ENCODE data around the gene BTBD2.
A peak's percentile ranks its signal among the peaks of the same experiment; 100 is the strongest.
"Not testable (repeated sequence)": the region's sequence is repeated elsewhere in the genome, so short reads cannot be mapped to it uniquely, and the experiment has no call there.

BTBD2 gene

DNA sequence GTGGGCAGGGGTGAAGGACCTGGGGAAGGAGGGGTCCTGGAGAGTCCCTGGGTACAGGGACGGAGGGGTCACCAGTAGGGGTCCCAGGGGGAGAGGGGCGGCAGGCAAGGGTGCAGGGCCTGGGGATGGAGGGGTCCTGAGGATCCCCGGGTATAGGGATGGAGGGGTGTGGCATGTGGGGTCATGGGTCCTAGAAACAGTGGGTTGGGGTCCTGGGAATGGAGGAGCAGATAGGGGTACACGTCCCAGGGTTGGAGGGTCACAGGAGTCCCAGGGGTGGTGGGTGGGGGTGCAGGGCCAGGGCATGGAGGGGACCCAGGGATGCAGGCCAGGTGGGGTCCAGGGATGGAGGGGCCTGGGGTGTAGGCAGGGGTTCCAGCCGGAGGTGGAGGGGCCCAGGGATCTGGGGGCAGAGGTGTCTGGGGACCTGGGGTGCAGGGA, 1.4 kb downstream of the BTBD2 start:
- DNase-seq (ENCODE audit: low spot score) = no peak

- no peak for DNase-seq (ENCODE audit: low spot score)
Measured at GRCh38 chr19:2013683-2013961, 1.9 kb downstream of the BTBD2 start.

- no peak for DNase-seq (ENCODE audit: low spot score)
Measured at GRCh38 chr19:2012941-2013682, 2.4 kb downstream of the BTBD2 start.

DNA sequence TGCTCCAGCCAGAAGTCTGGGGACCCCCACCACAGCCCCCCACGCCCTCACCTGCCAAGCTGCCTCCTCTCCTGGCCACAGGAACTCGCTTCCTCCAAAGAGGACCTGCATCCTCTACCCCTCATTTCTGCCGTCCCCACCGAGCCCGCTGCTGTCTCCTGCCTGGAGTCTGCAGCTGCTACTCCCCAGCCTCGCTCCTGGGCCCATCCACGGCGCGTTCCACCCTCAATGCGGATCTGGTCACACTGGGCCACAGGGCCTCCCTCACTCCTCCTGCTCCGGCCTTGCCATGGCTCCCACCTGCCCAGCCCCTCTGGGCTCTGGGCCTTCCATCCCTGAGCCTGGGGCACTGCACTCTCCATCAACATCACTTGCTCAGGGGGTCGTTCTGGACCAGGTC, 4.3 kb downstream of the BTBD2 start:
- no peak for DNase-seq (ENCODE audit: low spot score)

DNA sequence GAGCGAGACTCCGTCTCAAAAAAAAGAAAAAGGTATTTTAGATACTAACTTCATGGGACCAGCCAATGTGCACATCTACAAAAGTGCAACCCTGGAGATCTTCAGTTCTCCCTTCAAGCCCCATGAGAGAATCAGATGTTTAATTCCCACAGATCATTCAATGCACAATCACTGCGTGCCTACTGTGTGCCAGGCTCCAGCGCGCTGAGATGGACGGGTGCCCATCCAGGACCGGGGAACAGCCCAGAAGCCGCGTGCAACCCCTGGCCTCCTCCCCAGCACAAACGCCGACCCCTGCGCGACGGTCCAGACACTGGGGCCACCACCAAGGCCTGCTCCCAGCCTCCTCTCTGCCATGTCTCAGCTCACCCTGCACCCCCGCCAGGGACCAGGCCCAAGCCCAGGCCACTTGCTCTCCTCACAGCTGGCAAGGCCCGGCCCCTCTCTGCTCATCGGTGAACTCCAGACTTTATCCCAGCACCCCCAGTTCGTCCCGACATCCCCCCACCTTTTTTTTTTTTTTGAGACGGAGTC, 5.3 kb downstream of the BTBD2 start:
- no peak for DNase-seq (ENCODE audit: low spot score)

DNA sequence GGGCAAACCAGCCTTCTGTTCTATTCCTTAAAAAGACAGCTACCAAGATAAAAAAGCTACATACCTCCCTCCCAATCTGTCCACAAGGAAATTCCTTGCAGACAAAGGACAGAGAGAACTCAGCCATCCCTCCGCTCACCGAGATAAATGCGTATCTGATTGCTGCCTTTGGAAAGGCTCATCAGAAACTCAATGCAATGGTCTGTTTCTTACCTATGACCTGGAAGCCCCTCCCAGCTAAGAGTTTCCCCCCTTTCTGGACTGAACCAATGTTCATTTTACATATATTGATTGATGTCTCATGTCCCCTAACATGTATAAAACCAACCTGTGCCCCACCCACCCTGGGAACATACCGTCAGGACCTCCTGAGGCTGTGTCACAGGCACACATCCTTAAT, 11.6 kb downstream of the BTBD2 start:
- DNase-seq (ENCODE audit: low spot score) = no peak

GRCh38 chr19:1999856-2000515, 15.5 kb downstream of the BTBD2 start:
- no peak for DNase-seq (ENCODE audit: low spot score)

DNA sequence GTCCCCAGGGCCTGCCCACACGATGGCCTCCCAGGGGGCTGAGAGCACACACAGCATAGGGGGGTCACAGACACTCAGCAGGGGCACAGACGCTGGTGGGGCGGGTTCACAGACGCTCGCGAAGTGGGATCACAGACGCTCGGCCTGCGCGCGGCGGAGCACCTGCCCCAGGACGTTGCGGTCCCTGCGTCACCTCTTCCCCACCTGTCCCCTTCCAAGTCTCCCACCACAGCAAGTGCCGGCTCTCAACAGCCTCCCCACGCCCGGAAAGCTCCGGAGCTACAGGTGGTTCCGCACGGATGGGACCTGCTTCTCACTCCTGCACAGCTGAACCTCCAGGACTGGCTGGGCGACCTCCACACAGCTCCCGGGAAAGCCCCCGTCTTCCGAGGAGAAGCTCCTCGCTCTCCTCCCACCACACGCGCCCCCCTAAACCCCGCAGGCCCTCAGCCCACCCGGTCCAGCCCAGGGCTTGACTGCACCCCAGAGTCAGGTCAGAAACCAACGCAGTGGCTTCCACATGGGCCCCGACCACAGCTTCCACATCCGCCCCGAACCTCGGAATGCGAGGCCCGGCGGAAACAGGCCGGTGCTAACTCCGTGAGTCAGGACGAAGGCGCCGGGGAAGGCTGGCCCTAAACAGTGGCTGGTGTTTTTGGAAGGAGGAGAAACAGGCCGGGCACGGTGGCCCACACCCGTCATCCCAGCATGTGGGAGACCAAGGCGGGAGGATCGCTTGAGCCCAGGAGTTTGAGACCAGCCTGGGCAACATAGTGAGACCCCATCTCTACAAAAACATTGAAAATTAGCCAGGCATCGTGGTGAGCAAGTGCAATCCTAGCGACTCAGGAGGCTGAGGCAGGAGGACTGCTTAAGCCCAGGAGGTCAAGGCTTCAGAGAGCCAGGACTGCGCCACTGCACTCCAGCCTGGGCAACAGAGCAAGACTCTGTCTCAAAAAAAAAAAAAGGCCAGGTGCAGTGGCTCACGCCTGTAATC, 16.5 kb downstream of the BTBD2 start:
- no peak for DNase-seq (ENCODE audit: low spot score)

GRCh38 chr19:1997353-1998233, 17.9 kb downstream of the BTBD2 start:
- DNase-seq (ENCODE audit: low spot score) = peak; percentile 30

- no peak for DNase-seq (ENCODE audit: low spot score)
Measured at GRCh38 chr19:1992759-1993260, 22.7 kb downstream of the BTBD2 start.

DNA sequence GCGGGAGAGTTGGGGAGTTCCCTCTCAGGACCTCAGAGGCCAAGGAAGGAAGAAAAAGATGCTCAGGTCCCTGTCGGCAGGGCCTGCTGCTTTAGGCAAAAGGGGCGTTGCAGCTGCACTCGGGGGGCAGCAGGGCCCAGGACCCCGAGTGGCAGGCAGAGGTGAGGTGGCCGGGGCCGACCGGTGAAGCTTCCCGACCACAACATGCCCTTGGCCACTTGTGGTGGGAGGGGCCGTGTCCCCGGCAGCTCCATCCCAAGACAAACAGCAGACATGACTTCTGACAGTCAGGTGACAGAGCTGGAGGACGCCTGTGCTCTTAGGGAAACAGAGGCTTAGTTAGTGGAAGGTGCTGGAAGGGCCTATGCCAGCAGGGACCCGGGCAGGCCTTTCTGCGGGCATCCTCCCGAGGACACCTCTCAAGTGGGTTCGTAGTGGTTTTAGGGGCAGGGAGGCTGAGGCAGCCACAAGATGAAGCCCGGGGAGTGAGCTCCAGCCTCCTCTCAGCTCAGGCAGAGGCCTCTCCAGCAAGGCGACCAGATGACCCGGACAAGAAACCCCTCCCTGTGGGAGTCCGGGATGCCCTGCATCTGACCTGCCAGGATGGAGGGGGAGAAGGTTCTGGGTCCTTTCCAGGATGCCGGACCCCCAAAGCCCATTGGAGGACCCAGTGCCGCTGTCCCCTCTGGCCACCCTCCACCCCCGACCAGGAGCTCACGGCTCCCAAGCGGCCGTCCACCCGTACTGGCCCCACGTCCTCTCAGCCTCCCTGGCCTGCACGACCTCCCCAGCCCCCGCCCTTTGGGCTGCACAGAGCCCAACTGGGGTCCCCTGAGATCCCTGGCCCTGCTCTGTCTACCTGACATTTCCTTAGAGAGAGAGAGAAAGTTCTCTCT, 24.2 kb downstream of the BTBD2 start:
- no peak for DNase-seq (ENCODE audit: low spot score)

- no peak for DNase-seq (ENCODE audit: low spot score)
Measured at GRCh38 chr19:1990230-1991017, 25.1 kb downstream of the BTBD2 start.

DNA sequence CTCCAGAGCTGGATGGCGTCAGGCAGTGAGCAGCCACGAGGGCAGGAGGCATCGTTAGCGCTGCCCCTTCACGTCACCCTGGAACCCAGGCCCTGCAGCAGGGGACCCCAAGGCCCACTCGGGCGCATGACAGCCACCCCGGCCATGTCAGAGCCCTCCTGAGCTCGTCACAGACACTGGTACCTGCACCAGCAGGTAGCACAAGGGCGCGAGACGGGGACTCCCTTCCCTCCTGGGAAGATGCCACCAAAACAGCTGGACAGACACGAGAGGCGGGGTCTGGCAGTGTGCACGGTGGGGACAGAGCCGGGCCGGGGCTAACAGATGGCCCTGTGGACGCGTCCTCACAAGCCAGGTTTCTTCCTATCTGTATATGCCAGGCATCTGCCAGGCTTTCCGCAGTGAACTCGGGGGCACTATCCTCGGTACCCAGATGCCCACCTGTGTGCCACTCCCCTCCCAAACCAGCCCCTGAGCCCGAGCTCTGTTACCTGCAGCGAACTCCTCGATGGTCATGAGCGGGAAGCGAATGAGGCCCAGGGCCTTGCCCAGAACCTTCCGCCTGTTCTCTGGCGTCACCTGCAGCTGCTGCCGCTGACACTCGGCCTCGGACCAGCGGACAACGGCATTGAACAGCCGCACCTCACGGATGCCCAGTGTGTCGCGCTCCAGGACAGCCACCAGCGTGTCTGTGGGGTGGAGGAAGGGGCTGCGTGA, 25.8 kb downstream of the BTBD2 start:
- DNase-seq (ENCODE audit: low spot score) = no peak

GRCh38 chr19:1988464-1988863, 27.1 kb downstream of the BTBD2 start:
- DNase-seq (ENCODE audit: low spot score) = not testable (repeated sequence)

DNA sequence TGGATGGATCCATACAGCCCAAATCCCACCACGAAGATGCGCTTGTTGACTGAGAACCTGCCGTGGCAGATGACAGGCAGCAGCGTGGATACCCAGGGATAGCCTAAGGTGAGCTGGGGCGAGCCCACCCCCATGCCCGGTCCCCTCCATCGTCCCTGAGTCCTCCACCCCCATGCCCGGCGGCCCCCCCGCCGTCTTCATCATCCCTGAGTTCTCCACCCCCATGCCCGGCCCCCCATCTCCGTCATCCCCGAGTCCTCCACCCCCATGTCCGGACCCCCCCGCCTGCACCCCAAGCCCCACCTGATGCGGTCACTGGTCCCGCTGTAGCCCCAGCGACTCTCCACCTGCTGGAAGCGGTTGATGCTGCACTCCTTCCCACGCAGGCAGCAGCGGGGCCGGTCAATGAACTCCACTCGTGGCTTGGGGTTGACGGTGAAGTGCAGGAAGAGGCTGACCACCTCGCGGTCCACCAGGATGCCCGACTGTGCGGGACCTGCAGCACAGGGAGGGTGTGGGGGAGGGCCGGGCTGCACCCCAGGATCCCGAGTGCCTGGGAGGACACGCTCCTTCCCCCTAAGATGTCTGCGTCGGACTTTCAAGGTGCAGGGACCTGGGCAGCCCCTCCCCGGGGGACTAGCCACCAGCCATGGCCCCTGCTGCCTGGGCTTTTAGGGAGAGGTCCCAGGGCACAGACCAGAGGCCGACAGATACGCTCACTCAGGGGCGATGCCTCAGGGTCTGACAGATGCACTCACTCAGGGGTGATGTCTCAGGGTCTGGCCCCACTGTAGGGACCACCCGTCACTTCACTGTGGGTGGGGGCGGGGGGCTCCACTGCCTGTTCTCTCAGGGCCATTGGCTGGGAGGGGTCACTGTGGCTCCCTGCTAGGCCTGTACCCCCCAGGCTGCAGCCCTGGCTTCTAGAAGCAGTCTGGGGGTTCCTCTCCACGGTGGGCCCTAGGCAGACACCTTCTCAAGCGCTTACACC, 28.0 kb downstream of the BTBD2 start:
- no peak for DNase-seq (ENCODE audit: low spot score)

DNA sequence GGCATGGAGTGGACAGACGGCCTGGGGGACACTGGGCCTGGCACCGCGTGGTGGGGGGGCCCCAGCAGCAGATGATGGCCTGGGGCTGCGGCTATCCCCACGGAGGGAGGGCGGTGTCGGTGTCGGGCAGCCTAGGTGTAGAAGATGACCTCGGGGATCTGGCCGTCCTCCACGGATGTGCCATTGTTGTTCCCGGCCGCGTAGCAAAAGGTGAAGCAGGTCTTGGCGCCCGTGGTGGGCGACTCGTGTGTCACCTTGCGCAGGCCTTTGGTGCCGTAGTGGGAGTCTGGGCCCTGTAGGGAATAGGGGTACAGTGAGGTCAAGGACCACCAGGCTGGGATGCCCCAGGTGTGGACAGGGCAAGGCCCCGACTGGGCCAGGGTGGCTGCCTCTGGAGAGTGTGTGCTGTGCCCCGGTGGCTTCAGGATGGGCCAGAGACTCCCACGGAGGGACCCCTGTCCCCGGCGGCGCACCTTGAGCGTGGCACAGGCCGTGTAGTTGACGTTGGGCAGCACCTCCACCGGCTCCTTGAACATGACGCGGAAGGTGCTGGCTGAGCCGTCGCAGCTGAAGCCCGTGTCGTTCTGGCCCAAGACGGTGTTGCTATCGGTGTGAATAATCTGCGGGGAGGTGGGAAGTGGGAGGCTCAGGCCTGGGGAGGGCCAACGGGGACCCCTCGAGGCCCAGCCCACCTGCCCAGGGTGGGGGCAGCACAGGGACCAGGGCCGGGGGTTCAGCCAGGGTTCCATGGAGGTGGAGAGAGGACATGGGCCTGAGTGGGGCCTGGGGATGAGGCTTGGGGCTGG, 29.0 kb downstream of the BTBD2 start:
- no peak for DNase-seq (ENCODE audit: low spot score)
